Measurements from ENCODE around the gene BABAM2. TPM values are rescaled to one million over a fixed set of nuclear protein-coding genes. Genes with fewer than 3 reads are reported as not detected.
"Not testable (repeated sequence)": the region's sequence is repeated elsewhere in the genome, so short reads cannot be mapped to it uniquely, and the experiment has no call there.

BABAM2 gene
- polyA plus RNA-seq, 3 donors = 11.1 to 23.9 (median 20.6) TPM

GRCh38 chr2:28224648-28225472 is 334.3 kb downstream of the BABAM2 start:
- 56 to 81% (median 56%) methylated on average over 9 of the region's 9 CpGs for WGBS, 3 donors
- H3K27ac ChIP-seq (ENCODE audit: low read depth, low read length) = no peak overlapping the region

- H3K27ac ChIP-seq (ENCODE audit: low read depth, low read length) = no peak overlapping the region
These were observed 335.0 kb downstream of the BABAM2 start for GRCh38 chr2:28225473-28226080.

GRCh38 chr2:28226558-28226957 is 336.0 kb downstream of the BABAM2 start:
- H3K27ac ChIP-seq (ENCODE audit: low read depth, low read length) = no peak overlapping the region
- WGBS, 3 donors = 95 to 99% (median 97%) methylated on average over 6 of the region's 6 CpGs

More at GRCh38 chr2:28225473-28226080, 335.0 kb downstream of the BABAM2 start:
- WGBS, 3 donors = 63 to 77% (median 63%) methylated on average over 3 of the region's 3 CpGs

GRCh38 chr2:28227498-28227897 is 337.0 kb downstream of the BABAM2 start:
- H3K27ac ChIP-seq (ENCODE audit: low read depth, low read length) = no peak overlapping the region
- 84 to 91% (median 87%) methylated on average over 3 of the region's 3 CpGs for WGBS, 3 donors

GRCh38 chr2:28228434-28228995 is 338.0 kb downstream of the BABAM2 start:
- no peak overlapping the region for H3K27ac ChIP-seq (ENCODE audit: low read depth, low read length)
- WGBS, 3 donors = 60 to 88% (median 60%) methylated on average over 1 of the region's 1 CpG

GRCh38 chr2:28231110-28231631 is 340.6 kb downstream of the BABAM2 start:
- H3K27ac ChIP-seq (ENCODE audit: low read depth, low read length) = no peak overlapping the region
- 68 to 75% (median 69%) methylated on average over 4 of the region's 4 CpGs for WGBS, 3 donors

GRCh38 chr2:28232295-28232694 is 341.8 kb downstream of the BABAM2 start:
- WGBS, 3 donors = 65 to 79% (median 70%) methylated on average over 5 of the region's 5 CpGs
- no peak overlapping the region for H3K27ac ChIP-seq (ENCODE audit: low read depth, low read length)

- 24 to 77% (median 60%) methylated on average over 6 of the region's 6 CpGs for WGBS, 3 donors
- H3K27ac ChIP-seq (ENCODE audit: low read depth, low read length) = no peak overlapping the region
These were observed 342.7 kb downstream of the BABAM2 start for GRCh38 chr2:28233164-28233676.

- H3K27ac ChIP-seq (ENCODE audit: low read depth, low read length) = no peak overlapping the region
- 84 to 94% (median 91%) methylated on average over 2 of the region's 2 CpGs for WGBS, 3 donors
These were observed 344.3 kb downstream of the BABAM2 start for GRCh38 chr2:28234807-28235206.

- WGBS, 3 donors = 64 to 86% (median 83%) methylated on average over 1 of the region's 1 CpG
- H3K27ac ChIP-seq (ENCODE audit: low read depth, low read length) = no peak overlapping the region
These were observed 348.7 kb downstream of the BABAM2 start for GRCh38 chr2:28239207-28239606.

GRCh38 chr2:28240937-28241336 is 350.4 kb downstream of the BABAM2 start:
- 96 to 98% (median 97%) methylated on average over 2 of the region's 2 CpGs for WGBS, 3 donors
- H3K27ac ChIP-seq (ENCODE audit: low read depth, low read length) = no peak overlapping the region

GRCh38 chr2:28247290-28247689 is 356.8 kb downstream of the BABAM2 start:
- H3K27ac ChIP-seq (ENCODE audit: low read depth, low read length) = no peak overlapping the region
- 13 to 47% (median 29%) methylated on average over 1 of the region's 1 CpG for WGBS, 3 donors

- H3K27ac ChIP-seq (ENCODE audit: low read depth, low read length) = no peak overlapping the region
These were observed 357.2 kb downstream of the BABAM2 start for GRCh38 chr2:28247734-28248133.

GRCh38 chr2:28248511-28248910 is 358.0 kb downstream of the BABAM2 start:
- WGBS, 3 donors = 93 to 97% (median 96%) methylated on average over 2 of the region's 2 CpGs

GRCh38 chr2:28250006-28250405 is 359.5 kb downstream of the BABAM2 start:
- H3K27ac ChIP-seq (ENCODE audit: low read depth, low read length) = no peak overlapping the region
- WGBS, 3 donors = 95 to 99% (median 95%) methylated on average over 4 of the region's 4 CpGs

More at GRCh38 chr2:28248511-28248910, 358.0 kb downstream of the BABAM2 start:
- H3K27ac ChIP-seq (ENCODE audit: low read depth, low read length) = no peak overlapping the region

- WGBS, 3 donors = 81 to 91% (median 83%) methylated on average over 8 of the region's 8 CpGs
- no peak overlapping the region for H3K27ac ChIP-seq (ENCODE audit: low read depth, low read length)
These were observed 360.8 kb downstream of the BABAM2 start for GRCh38 chr2:28251337-28251736.

- WGBS, 3 donors = 86 to 88% (median 87%) methylated on average over 2 of the region's 2 CpGs
- no peak overlapping the region for H3K27ac ChIP-seq (ENCODE audit: low read depth, low read length)
These were observed 361.8 kb downstream of the BABAM2 start for GRCh38 chr2:28252311-28252710.

- no peak overlapping the region for H3K27ac ChIP-seq (ENCODE audit: low read depth, low read length)
- WGBS, 3 donors = 84 to 91% (median 86%) methylated on average over 2 of the region's 2 CpGs
These were observed 363.0 kb downstream of the BABAM2 start for GRCh38 chr2:28253543-28253942.

GRCh38 chr2:28255231-28255630 is 364.7 kb downstream of the BABAM2 start:
- not testable (repeated sequence) for H3K27ac ChIP-seq (ENCODE audit: low read depth, low read length)
- 92 to 100% (median 97%) methylated on average over 4 of the region's 4 CpGs for WGBS, 3 donors

All from adipose tissue (tissue), 3 donors.